SK-N-SH (cell line): Measurements from ENCODE around the gene SGO2. TPM values are rescaled to one million over a fixed set of nuclear protein-coding genes. Genes with fewer than 3 reads are reported as not detected.

Source experiments
- CTCF ChIA-PET: fragments of 300-600, 350-600 bp; formaldehyde crosslinking; extraction: SDS; loops from one replicate; lab custom pipeline; 2021; lab: Yijun Ruan, JAX
- POLR2A ChIA-PET: fragments of 350-600 bp; sonication (Branson Sonifier 250); formaldehyde crosslinking; extraction: SDS; loops from one replicate; lab custom pipeline; 2020; ENCODE audit warnings: antibody characterized with exemption, inconsistent platforms; lab: Yijun Ruan, JAX
- DNase-seq: peaks from one replicate; pipeline ENCODE4 v3.0.0; 2012
- H2AFZ ChIP-seq: fragments of 200-600 bp; sonication (generic); 2 replicates; pipeline ENCODE4 v1.8.1; 2016; ENCODE audit warnings: antibody characterized with exemption, mild to moderate bottlenecking, low read depth
- H3F3A ChIP-seq: fragments of 200-600 bp; sonication (generic); replicated peaks from 2 replicates; pipeline ENCODE3; 2016; ENCODE audit warnings: antibody characterized with exemption, mild to moderate bottlenecking; ENCODE audit not compliant: insufficient read depth
- H3K27ac ChIP-seq, 2 experiments: fragments of 200-500 bp in 1 of 2; fragments of 200-600 bp in 1 of 2; sonication (Bioruptor generic) in 1 of 2; sonication (generic), shearing (Covaris generic) in 1 of 2; 2 replicates each; pipeline versions ENCODE4 v1.5.1 to v1.6.1; 2014 to 2016; ENCODE audit warnings: low read depth in 2 of 2, inconsistent platforms in 1 of 2, low read length in 1 of 2, mild to moderate bottlenecking in 1 of 2, mixed read lengths in 1 of 2
- H3K27me3 ChIP-seq: fragments of 200-600 bp; sonication (generic), shearing (Covaris generic); 2 replicates; pipeline ENCODE4 v1.6.1; 2016; ENCODE audit warnings: mixed run types; ENCODE audit not compliant: insufficient read depth
- H3K36me3 ChIP-seq, 2 experiments: fragments of 200-500 bp in 1 of 2; fragments of 200-600 bp in 1 of 2; sonication (Bioruptor generic) in 1 of 2; sonication (generic) in 1 of 2; replicated peaks in 1 of 2; 2 replicates each; pipeline versions ENCODE3 to v1.5.1; 2014 to 2016; ENCODE audit warnings: low read length in 1 of 2, mild to moderate bottlenecking in 1 of 2; ENCODE audit not compliant: insufficient read depth in 2 of 2, control insufficient read depth in 1 of 2
- H3K4me1 ChIP-seq, 2 experiments: fragments of 200-500 bp in 1 of 2; fragments of 200-600 bp in 1 of 2; sonication (Bioruptor generic) in 1 of 2; sonication (generic), shearing (Covaris generic) in 1 of 2; 2 replicates each; pipeline versions ENCODE4 v1.5.1 to v1.6.1; 2014 to 2016; ENCODE audit warnings: low read depth in 1 of 2, low read length in 1 of 2, mixed run types in 1 of 2; ENCODE audit not compliant: insufficient read depth in 2 of 2, control insufficient read depth in 1 of 2
- H3K4me2 ChIP-seq: fragments of 200-600 bp; sonication (generic), shearing (Covaris generic); 2 replicates; pipeline ENCODE4 v1.6.1; 2017; ENCODE audit warnings: mixed run types
- H3K4me3 ChIP-seq, 2 experiments: fragments of 200-500 bp in 1 of 2; fragments of 200-600 bp in 1 of 2; sonication (Bioruptor generic) in 1 of 2; sonication (generic), shearing (Covaris generic) in 1 of 2; 2 replicates each; pipeline versions ENCODE4 v1.5.1 to v1.8.1; 2014 to 2016; ENCODE audit warnings: low read depth in 2 of 2, inconsistent platforms in 1 of 2, low read length in 1 of 2, mild to moderate bottlenecking in 1 of 2, mixed read lengths in 1 of 2, moderate library complexity in 1 of 2
- H3K79me2 ChIP-seq: fragments of 200-600 bp; sonication (generic); 2 replicates; pipeline ENCODE4 v1.8.1; 2017; ENCODE audit warnings: mild to moderate bottlenecking; ENCODE audit not compliant: insufficient read depth
- H3K9ac ChIP-seq: fragments of 200-600 bp; sonication (generic); 2 replicates; pipeline ENCODE4 v1.6.1; 2017; ENCODE audit warnings: mixed run types
- H3K9me2 ChIP-seq: fragments of 200-600 bp; sonication (generic); 2 replicates; pipeline ENCODE4 v1.6.1; 2017; ENCODE audit warnings: mixed run types
- H3K9me3 ChIP-seq: fragments of 200-600 bp; sonication (generic); 2 replicates; pipeline ENCODE4 v1.6.1; 2017; ENCODE audit warnings: mixed run types, mild to moderate bottlenecking, moderate library complexity
- H4K20me1 ChIP-seq: fragments of 200-600 bp; sonication (generic); 2 replicates; pipeline ENCODE4 v1.6.1; 2017; ENCODE audit warnings: mild to moderate bottlenecking, mixed run types; ENCODE audit not compliant: insufficient read depth
- CHD2 ChIP-seq: fragments of 150-350 bp; IDR thresholded peaks from 2 replicates; pipeline ENCODE4 v1.6.1; 2018; ENCODE audit warnings: low read length; ENCODE audit not compliant: partially characterized antibody
- CTCF ChIP-seq: fragments of 200-600 bp; sonication (generic); IDR thresholded peaks from 2 replicates; pipeline ENCODE4 v1.6.1; 2017; ENCODE audit warnings: antibody characterized with exemption, mild to moderate bottlenecking, moderate library complexity
- ELF1 ChIP-seq: IDR thresholded peaks from 2 replicates; pipeline ENCODE4 v1.4.0; 2012
- EP300 ChIP-seq, 2 experiments: IDR thresholded peaks; 2 replicates each; pipeline versions ENCODE4 v1.4.0 to v1.6.1; 2012; ENCODE audit warnings: borderline replicate concordance in 1 of 2, low read depth in 1 of 2, low read length in 1 of 2
- FOSL2 ChIP-seq: IDR thresholded peaks from 2 replicates; pipeline ENCODE4 v1.4.0; 2012; ENCODE audit warnings: low read depth, mild to moderate bottlenecking, moderate library complexity, borderline replicate concordance
- FOXM1 ChIP-seq: IDR thresholded peaks from 2 replicates; pipeline ENCODE4 v1.4.0; 2012; ENCODE audit warnings: low read depth, mild to moderate bottlenecking
- MEF2A ChIP-seq: IDR thresholded peaks from 2 replicates; pipeline ENCODE4 v1.4.0; 2012; ENCODE audit warnings: low read depth, borderline replicate concordance
- MXI1 ChIP-seq: IDR thresholded peaks from 2 replicates; pipeline ENCODE4 v1.6.1; 2012; ENCODE audit warnings: mild to moderate bottlenecking, low read depth, low read length, improper control_type of control experiment
- NRF1 ChIP-seq: IDR thresholded peaks from 2 replicates; pipeline ENCODE4 v1.6.1; 2012; ENCODE audit warnings: low read depth, mild to moderate bottlenecking, low read length
- RCOR1 ChIP-seq: fragments of 150-350 bp; IDR thresholded peaks from 2 replicates; pipeline ENCODE4 v1.6.1; 2017; ENCODE audit warnings: antibody characterized with exemption, low read length
- REST ChIP-seq: IDR thresholded peaks from 2 replicates; pipeline ENCODE4 v1.6.1; 2012; ENCODE audit warnings: mild to moderate bottlenecking, low read depth, low read length, moderate library complexity
- SIN3A ChIP-seq: IDR thresholded peaks from 2 replicates; pipeline ENCODE4 v1.6.1; 2012; ENCODE audit warnings: low read depth, mild to moderate bottlenecking, low read length, moderate library complexity, borderline replicate concordance
- SMC3 ChIP-seq: IDR thresholded peaks from 2 replicates; pipeline ENCODE4 v1.6.1; 2012; ENCODE audit warnings: low read depth, low read length, improper control_type of control experiment
- TCF12 ChIP-seq: IDR thresholded peaks from 2 replicates; pipeline ENCODE4 v1.4.0; 2012
- TEAD4 ChIP-seq: IDR thresholded peaks from 2 replicates; pipeline ENCODE4 v1.4.0; 2012; ENCODE audit warnings: mild to moderate bottlenecking, borderline replicate concordance; ENCODE audit not compliant: insufficient read depth
- USF1 ChIP-seq: IDR thresholded peaks from 2 replicates; pipeline ENCODE4 v1.4.0; 2012; ENCODE audit warnings: low read depth, borderline replicate concordance
- YY1 ChIP-seq: IDR thresholded peaks from 2 replicates; pipeline ENCODE4 v1.4.0; 2012; ENCODE audit warnings: low read depth, mild to moderate bottlenecking
- WGBS: methylation state at CpG from one replicate; pipeline ENCODE4 v1.1.6; 2017; ENCODE audit warnings: low lambda C conversion rate; 5-methylcytosine and 5-hydroxymethylcytosine counted together
- polyA plus RNA-seq, 3 experiments: library from polyadenylated mRNA; depleted of rRNA; stranded (reverse); fragments of >200 nt; gene quantifications; 2 replicates each; pipeline ENCODE4 v1.2.3, GENCODE V29; 2012

SGO2 gene
- polyA plus RNA-seq, 1 of the 3 experiments (the other 2 are of a cell fraction), result 2.8 TPM

GRCh38 chr2:200509612-200510433, 16.2 kb upstream of the SGO2 start, which contains the start of gene KCTD18 (continued):
- TF ChIP-seq CTCF (peak; percentile 75), SIN3A (peak; percentile 88; the same call in 1 of the 2 replicates), TCF12 (peak; percentile 28; the same call in 1 of the 2 replicates), CHD2 (no peak), MEF2A (no peak), FOXM1 (0 out of 2 replicates have a peak, but pooled peaks have one; percentile 31), NRF1 (no peak), SMC3 (peak; percentile 58)

GRCh38 chr2:200515155-200515554, 10.9 kb upstream of the SGO2 start:
- H3K36me3 ChIP-seq, result no peaks in the 10 kb centered on the region
- no peak for DNase-seq
- no peaks in the 10 kb centered on the region for H3F3A ChIP-seq
- ChIA-PET POLR2A (no interaction called here), CTCF (no interaction called here)
- H3K9me3 ChIP-seq, result peaks cover 14% of the 10 kb centered on the region; the same call in 1 of the 2 replicates
- H3K4me1 ChIP-seq, result peaks cover 0 to 4% of the 10 kb centered on the region in 2 experiments; a peak in 2 of 4 replicates
- H3K4me3 ChIP-seq, result no peak overlapping the region
- no peak for TF ChIP-seq USF1
- TF ChIP-seq RCOR1, result no peak
- TF ChIP-seq MXI1, result no peak
- no peak for TF ChIP-seq SIN3A
- no peak for TF ChIP-seq YY1
- no peak for TF ChIP-seq SMC3
- no peak for TF ChIP-seq FOSL2
- no peak for TF ChIP-seq MEF2A
- no peak for TF ChIP-seq REST
- TF ChIP-seq ELF1, result no peak
- no peak for TF ChIP-seq FOXM1
- TF ChIP-seq TEAD4, result no peak
- no peak for TF ChIP-seq EP300 (IDR thresholded peaks at IDR 0.05; ENCODE audit: borderline replicate concordance in 1 of 2, low read depth in 1 of 2, low read length in 1 of 2)
- H3K9me2 ChIP-seq, result no peaks in the 10 kb centered on the region
- H2AFZ ChIP-seq, result no peak overlapping the region
- no peaks in the 10 kb centered on the region for H3K79me2 ChIP-seq
- no peak overlapping the region for H3K9ac ChIP-seq
- no peaks in the 10 kb centered on the region for H4K20me1 ChIP-seq
- H3K27me3 ChIP-seq, result no peaks in the 10 kb centered on the region
- 0% methylated on average over 1 of the region's 1 CpG for WGBS
- H3K4me2 ChIP-seq, result no peak overlapping the region
- no peak overlapping the region for H3K27ac ChIP-seq
